NCI-H2107 treated with DMSO at 0.1 percent for 48 hours (cell line): ENCODE results near the gene IER2.
"Not testable (repeated sequence)": the region's sequence is repeated elsewhere in the genome, so short reads cannot be mapped to it uniquely, and the experiment has no call there.

Experiments
- DNase-seq: peaks from one replicate; lab custom pipeline; 2025; ENCODE audit not compliant: unreplicated experiment; lab: John Stamatoyannopoulos, UW

IER2 gene

GRCh38 chr19:13195678-13196077, 45.5 kb downstream of the IER2 start:
- DNase-seq: no peak

- no peak for DNase-seq
Observed at GRCh38 chr19:13198634-13199033, 48.4 kb downstream of the IER2 start.

- not testable (repeated sequence) for DNase-seq
Observed at GRCh38 chr19:13202112-13202511, 51.9 kb downstream of the IER2 start.
